HCT116 (cell line): ENCODE results near the gene CAPN10. TPM values are rescaled to one million over a fixed set of nuclear protein-coding genes. Genes with fewer than 3 reads are reported as not detected.
"Not testable (repeated sequence)": the region's sequence is repeated elsewhere in the genome, so short reads cannot be mapped to it uniquely, and the experiment has no call there.

Source experiments
- ATAC-seq: fragments of 200-7000 bp; cut with Tn5 transposase; 2 replicates; pipeline ENCODE4 v1.9.1; 2020; ENCODE audit warnings: mild to moderate bottlenecking, moderate library complexity
- BruUV-seq: library from RNA; stranded (reverse); fragments of 400-500 nt; replicated peaks from 2 replicates; lab custom pipeline; 2021; lab: Mats Ljungman, UMichigan
- CTCF ChIA-PET: fragments of 300-600 bp; sonication (Branson Sonifier 250); formaldehyde crosslinking; loops from one replicate; lab custom pipeline; 2021; ENCODE audit warnings: antibody characterized with exemption; lab: Charles Lee
- POLR2A ChIA-PET: fragments of 300-600, 350-600 bp; sonication (Branson Sonifier 250); formaldehyde crosslinking; loops from one replicate; lab custom pipeline; 2021; ENCODE audit warnings: antibody characterized with exemption; lab: Charles Lee
- RAD21 ChIA-PET, 2 experiments: fragments of 300-600 bp; sonication (Branson Sonifier 250); formaldehyde crosslinking; loops; one replicate each; lab custom pipeline; 2023; ENCODE audit warnings: low total read pairs in 2 of 2; ENCODE audit not compliant: uncharacterized antibody in 2 of 2, unreplicated experiment in 2 of 2, low non-redundant PET in 1 of 2; lab: Charles Lee
- DNase-seq: peaks from one replicate; pipeline ENCODE4 v3.0.0-alpha.2; 2010; ENCODE audit warnings: low read depth, low spot score
- H2AFZ ChIP-seq: fragments of 200-600 bp; shearing (Covaris generic), sonication (generic); 2 replicates; pipeline ENCODE4 v1.6.1; 2017; ENCODE audit warnings: low read depth, mixed run types, mixed read lengths, antibody characterized with exemption, low read length; ENCODE audit not compliant: poor library complexity, severe bottlenecking
- H3K27ac ChIP-seq: 2 replicates; pipeline ENCODE4 v1.5.1; 2012; ENCODE audit warnings: low read depth, low read length
- H3K27me3 ChIP-seq: fragments of 200-600 bp; sonication (generic); 2 replicates; pipeline ENCODE4 v1.6.1; 2016; ENCODE audit warnings: mixed run types, low read length, mixed read lengths; ENCODE audit not compliant: insufficient read depth
- H3K36me3 ChIP-seq, 2 experiments: fragments of 200-500 bp in 1 of 2; fragments of 200-600 bp in 1 of 2; sonication (Bioruptor generic) in 1 of 2; sonication (generic) in 1 of 2; 2 replicates each; pipeline versions ENCODE4 v1.5.1 to v1.6.1; 2014 to 2016; ENCODE audit warnings: low read length in 2 of 2, inconsistent platforms in 1 of 2, mixed read lengths in 1 of 2, mixed run types in 1 of 2; ENCODE audit not compliant: insufficient read depth in 2 of 2, control insufficient read depth in 1 of 2
- H3K4me1 ChIP-seq, 2 experiments: fragments of 200-600 bp in 1 of 2; sonication (generic) in 1 of 2; 2 replicates each; pipeline versions ENCODE4 v1.5.1 to v1.6.1; 2012 to 2017; ENCODE audit warnings: low read length in 2 of 2, inconsistent platforms in 1 of 2, mild to moderate bottlenecking in 1 of 2, mixed read lengths in 1 of 2, mixed run types in 1 of 2, moderate library complexity in 1 of 2; ENCODE audit not compliant: insufficient read depth in 2 of 2, control insufficient read depth in 1 of 2
- H3K4me2 ChIP-seq: fragments of 200-600 bp; sonication (generic); 2 replicates; pipeline ENCODE4 v1.6.1; 2017; ENCODE audit warnings: mixed run types, low read length, mixed read lengths
- H3K4me3 ChIP-seq, 2 experiments: fragments of 200-600 bp in 1 of 2; sonication (generic) in 1 of 2; replicated peaks in 1 of 2; 2 replicates each; pipeline ENCODE4 v1.5.1; 2011 to 2016; ENCODE audit warnings: low read length in 2 of 2, control low read depth in 1 of 2, low read depth in 1 of 2, mild to moderate bottlenecking in 1 of 2, mixed read lengths in 1 of 2, mixed run types in 1 of 2
- H3K79me2 ChIP-seq: fragments of 200-600 bp; sonication (generic); 2 replicates; pipeline ENCODE4 v1.6.1; 2017; ENCODE audit warnings: mild to moderate bottlenecking, mixed run types, low read length, moderate library complexity, mixed read lengths; ENCODE audit not compliant: insufficient read depth
- H3K9ac ChIP-seq: fragments of 200-600 bp; sonication (generic); 2 replicates; pipeline ENCODE4 v1.6.1; 2016; ENCODE audit warnings: low read length, mixed read lengths
- H3K9me2 ChIP-seq: fragments of 200-600 bp; sonication (generic), shearing (Covaris generic); 2 replicates; pipeline ENCODE4 v1.6.1; 2017; ENCODE audit warnings: mixed run types, mild to moderate bottlenecking, moderate library complexity; ENCODE audit not compliant: insufficient read depth
- H3K9me3 ChIP-seq, 2 experiments: fragments of 200-500 bp in 1 of 2; fragments of 200-600 bp in 1 of 2; sonication (Bioruptor generic) in 1 of 2; sonication (generic) in 1 of 2; 2 replicates each; pipeline ENCODE4 v1.6.1; 2014 to 2017; ENCODE audit warnings: low read length in 2 of 2, mixed read lengths in 2 of 2, inconsistent platforms in 1 of 2, low read depth in 1 of 2, mild to moderate bottlenecking in 1 of 2, mixed run types in 1 of 2, moderate library complexity in 1 of 2; ENCODE audit not compliant: control insufficient read depth in 1 of 2, insufficient read depth in 1 of 2
- H4K20me1 ChIP-seq: fragments of 200-600 bp; sonication (generic), shearing (Covaris generic); 2 replicates; pipeline ENCODE4 v1.6.1; 2017; ENCODE audit warnings: mixed run types, mild to moderate bottlenecking, moderate library complexity; ENCODE audit not compliant: insufficient read depth
- CEBPB ChIP-seq: IDR thresholded peaks from 2 replicates; pipeline ENCODE4 v1.6.1; 2012; ENCODE audit warnings: low read depth
- EZH2phosphoT487 ChIP-seq: fragments of 200-600 bp; IDR thresholded peaks from 2 replicates; pipeline ENCODE4 v1.6.1; 2018; ENCODE audit warnings: antibody characterized with exemption, borderline replicate concordance
- FOSL1 ChIP-seq: IDR thresholded peaks from 2 replicates; pipeline ENCODE4 v1.6.1; 2012; ENCODE audit warnings: low read depth
- POLR2AphosphoS5 ChIP-seq: IDR thresholded peaks from 2 replicates; pipeline ENCODE4 v1.6.1; 2011; ENCODE audit warnings: mild to moderate bottlenecking, low read depth, low read length, moderate library complexity
- SIN3A ChIP-seq: IDR thresholded peaks from 2 replicates; pipeline ENCODE4 v1.6.1; 2012; ENCODE audit warnings: low read depth
- SRF ChIP-seq: IDR thresholded peaks from 2 replicates; pipeline ENCODE4 v1.6.1; 2012; ENCODE audit warnings: low read depth
- TCF7L2 ChIP-seq: IDR thresholded peaks from 2 replicates; pipeline ENCODE4 v1.7.0; 2011; ENCODE audit warnings: borderline replicate concordance, inconsistent platforms; ENCODE audit not compliant: insufficient read depth, insufficient read length; ENCODE audit errors: extremely low read depth
- YY1 ChIP-seq: IDR thresholded peaks from 2 replicates; pipeline ENCODE4 v1.6.1; 2011; ENCODE audit warnings: low read length, low read depth, moderate library complexity, mild to moderate bottlenecking; ENCODE audit not compliant: insufficient replicate concordance; ENCODE audit errors: extremely low read depth
- ZBTB33 ChIP-seq: IDR thresholded peaks from 2 replicates; pipeline ENCODE4 v1.6.1; 2011; ENCODE audit warnings: mild to moderate bottlenecking, low read length, moderate library complexity; ENCODE audit not compliant: insufficient replicate concordance; ENCODE audit errors: extremely low read depth
- intact Hi-C: fragments of 100-400 bp; cut with micrococcal nuclease; formaldehyde crosslinking; loops from 2 replicates; pipeline ENCODE4 v1.10.0; 2022
- total RNA-seq: library from RNA; stranded (reverse); gene quantifications from one replicate; pipeline ENCODE4 v1.2.1, GENCODE V29; 2021; ENCODE audit not compliant: unreplicated experiment

CAPN10 gene
- total RNA-seq, 1 experiment from 2014 or later: 40.7 TPM

- no peaks in the 10 kb centered on the region for H4K20me1 ChIP-seq
- peaks cover 5% of the 10 kb centered on the region for H3K79me2 ChIP-seq
- TF ChIP-seq ZBTB33 (no peak), FOSL1 (no peak), POLR2AphosphoS5 (no peak), CEBPB (no peak), TCF7L2 (no peak), SRF (no peak), EZH2phosphoT487 (no peak), YY1 (no peak), SIN3A (no peak)
- TF ChIP-seq, all 23 proteins: peak for 0
- no peak overlapping the region for H3K4me2 ChIP-seq
- H3K4me1 ChIP-seq: no peaks in the 10 kb centered on the region
- no peak overlapping the region for H3K27ac ChIP-seq
- intact Hi-C loops: no loop called here
- H2AFZ ChIP-seq: no peak overlapping the region
- H3K36me3 ChIP-seq: peaks cover 2 to 20% of the 10 kb centered on the region in 2 experiments; a peak in 2 of 4 replicates
- ChIA-PET POLR2A (no interaction called here), CTCF (no interaction called here), RAD21 (no interaction called here)
- H3K9ac ChIP-seq: no peak overlapping the region
- H3K27me3 ChIP-seq: no peaks in the 10 kb centered on the region
- ATAC-seq: no peak
- no peak for DNase-seq
- no TSS peak for BruUV-seq
- no peaks in the 10 kb centered on the region for H3K9me2 ChIP-seq
- peaks cover 6 to 12% of the 10 kb centered on the region in 2 experiments; a peak in 2 of 4 replicates for H3K9me3 ChIP-seq
- H3K4me3 ChIP-seq: no peak overlapping the region
Observed at GRCh38 chr2:240538031-240538780, 48.3 kb upstream of the CAPN10 start.

- RAD21 ChIA-PET, H3K27me3 ChIP-seq, H3K9me2 ChIP-seq, H3K9ac ChIP-seq, H3K4me1 ChIP-seq, H3K4me3 ChIP-seq, CTCF ChIA-PET, intact Hi-C loops, DNase-seq, H2AFZ ChIP-seq, ATAC-seq, BruUV-seq, H3K4me2 ChIP-seq, POLR2A ChIA-PET, H4K20me1 ChIP-seq, H3K27ac ChIP-seq: not testable (repeated sequence)
- Histone ChIP-seq H3K36me3 (peaks cover 2 to 20% of the 10 kb centered on the region in 2 experiments; a peak in 2 of 4 replicates), H3K9me3 (peaks cover 3 to 12% of the 10 kb centered on the region in 2 experiments; a peak in 2 of 4 replicates), H3K79me2 (peaks cover 10% of the 10 kb centered on the region)
Observed at GRCh38 chr2:240539101-240539500, 47.4 kb upstream of the CAPN10 start.
